ENCODE measurements around the gene PKM.

PKM gene

DNA sequence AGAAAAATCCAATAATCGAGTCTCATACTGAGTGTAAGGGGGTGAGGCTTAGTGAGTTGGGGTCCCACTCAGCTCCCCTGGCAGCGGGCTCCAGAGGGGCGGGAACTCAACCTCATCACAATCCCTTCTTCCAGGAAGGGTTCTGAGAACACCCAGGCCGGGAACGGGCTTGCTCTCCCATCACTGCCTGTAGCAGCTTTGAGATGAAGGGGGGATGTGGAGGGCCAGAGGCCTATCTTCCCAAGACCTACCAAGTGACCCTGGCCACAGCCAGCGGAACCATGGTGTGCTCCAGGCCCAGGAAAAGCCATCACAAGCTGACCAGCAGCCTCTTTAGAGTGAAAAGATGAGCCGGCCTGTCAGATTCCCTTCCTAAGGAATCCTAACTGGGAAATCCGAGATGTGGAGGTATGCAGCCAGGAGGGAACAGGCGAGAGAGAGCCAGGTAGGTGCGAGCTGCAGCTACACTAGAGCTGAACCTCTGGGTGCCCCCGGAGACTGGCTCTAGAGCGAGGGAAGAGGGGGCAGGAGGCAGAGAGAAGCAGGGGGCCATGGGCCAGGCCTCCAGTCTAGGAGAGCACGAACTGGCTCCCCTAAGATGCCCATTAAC, 51.9 kb downstream of the PKM start:
- TF ChIP-seq SPI1 (IDR thresholded peaks at IDR 0.05; ENCODE audit: borderline replicate concordance, low read depth) (no peak), POLR2AphosphoS5 (IDR thresholded peaks at IDR 0.05; ENCODE audit: low read depth) (no peak), GABPA (IDR thresholded peaks at IDR 0.05; ENCODE audit: low read depth) (no peak)
- TF ChIP-seq, protein P1, sequence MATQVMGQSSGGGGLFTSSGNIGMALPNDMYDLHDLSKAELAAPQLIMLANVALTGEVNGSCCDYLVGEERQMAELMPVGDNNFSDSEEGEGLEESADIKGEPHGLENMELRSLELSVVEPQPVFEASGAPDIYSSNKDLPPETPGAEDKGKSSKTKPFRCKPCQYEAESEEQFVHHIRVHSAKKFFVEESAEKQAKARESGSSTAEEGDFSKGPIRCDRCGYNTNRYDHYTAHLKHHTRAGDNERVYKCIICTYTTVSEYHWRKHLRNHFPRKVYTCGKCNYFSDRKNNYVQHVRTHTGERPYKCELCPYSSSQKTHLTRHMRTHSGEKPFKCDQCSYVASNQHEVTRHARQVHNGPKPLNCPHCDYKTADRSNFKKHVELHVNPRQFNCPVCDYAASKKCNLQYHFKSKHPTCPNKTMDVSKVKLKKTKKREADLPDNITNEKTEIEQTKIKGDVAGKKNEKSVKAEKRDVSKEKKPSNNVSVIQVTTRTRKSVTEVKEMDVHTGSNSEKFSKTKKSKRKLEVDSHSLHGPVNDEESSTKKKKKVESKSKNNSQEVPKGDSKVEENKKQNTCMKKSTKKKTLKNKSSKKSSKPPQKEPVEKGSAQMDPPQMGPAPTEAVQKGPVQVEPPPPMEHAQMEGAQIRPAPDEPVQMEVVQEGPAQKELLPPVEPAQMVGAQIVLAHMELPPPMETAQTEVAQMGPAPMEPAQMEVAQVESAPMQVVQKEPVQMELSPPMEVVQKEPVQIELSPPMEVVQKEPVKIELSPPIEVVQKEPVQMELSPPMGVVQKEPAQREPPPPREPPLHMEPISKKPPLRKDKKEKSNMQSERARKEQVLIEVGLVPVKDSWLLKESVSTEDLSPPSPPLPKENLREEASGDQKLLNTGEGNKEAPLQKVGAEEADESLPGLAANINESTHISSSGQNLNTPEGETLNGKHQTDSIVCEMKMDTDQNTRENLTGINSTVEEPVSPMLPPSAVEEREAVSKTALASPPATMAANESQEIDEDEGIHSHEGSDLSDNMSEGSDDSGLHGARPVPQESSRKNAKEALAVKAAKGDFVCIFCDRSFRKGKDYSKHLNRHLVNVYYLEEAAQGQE (IDR thresholded peaks at IDR 0.05; ENCODE audit: insufficient replicate concordance, low read depth) = no peak
- TF ChIP-seq, protein P2, sequence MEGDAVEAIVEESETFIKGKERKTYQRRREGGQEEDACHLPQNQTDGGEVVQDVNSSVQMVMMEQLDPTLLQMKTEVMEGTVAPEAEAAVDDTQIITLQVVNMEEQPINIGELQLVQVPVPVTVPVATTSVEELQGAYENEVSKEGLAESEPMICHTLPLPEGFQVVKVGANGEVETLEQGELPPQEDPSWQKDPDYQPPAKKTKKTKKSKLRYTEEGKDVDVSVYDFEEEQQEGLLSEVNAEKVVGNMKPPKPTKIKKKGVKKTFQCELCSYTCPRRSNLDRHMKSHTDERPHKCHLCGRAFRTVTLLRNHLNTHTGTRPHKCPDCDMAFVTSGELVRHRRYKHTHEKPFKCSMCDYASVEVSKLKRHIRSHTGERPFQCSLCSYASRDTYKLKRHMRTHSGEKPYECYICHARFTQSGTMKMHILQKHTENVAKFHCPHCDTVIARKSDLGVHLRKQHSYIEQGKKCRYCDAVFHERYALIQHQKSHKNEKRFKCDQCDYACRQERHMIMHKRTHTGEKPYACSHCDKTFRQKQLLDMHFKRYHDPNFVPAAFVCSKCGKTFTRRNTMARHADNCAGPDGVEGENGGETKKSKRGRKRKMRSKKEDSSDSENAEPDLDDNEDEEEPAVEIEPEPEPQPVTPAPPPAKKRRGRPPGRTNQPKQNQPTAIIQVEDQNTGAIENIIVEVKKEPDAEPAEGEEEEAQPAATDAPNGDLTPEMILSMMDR (IDR thresholded peaks at IDR 0.05; ENCODE audit: insufficient read depth, low read length) = no peak
- Histone ChIP-seq H3K27me3 (ENCODE audit: insufficient read depth, poor library complexity, severe bottlenecking) (peaks cover 3% of the 10 kb centered on the region), H3K4me3 (replicated peaks; ENCODE audit: insufficient read depth, low read length) (no peak overlapping the region), H3K27ac (replicated peaks) (no peak overlapping the region)
- DNase-seq (ENCODE audit: low read depth in 1 of 2, low spot score in 1 of 2) = no peak

DNA sequence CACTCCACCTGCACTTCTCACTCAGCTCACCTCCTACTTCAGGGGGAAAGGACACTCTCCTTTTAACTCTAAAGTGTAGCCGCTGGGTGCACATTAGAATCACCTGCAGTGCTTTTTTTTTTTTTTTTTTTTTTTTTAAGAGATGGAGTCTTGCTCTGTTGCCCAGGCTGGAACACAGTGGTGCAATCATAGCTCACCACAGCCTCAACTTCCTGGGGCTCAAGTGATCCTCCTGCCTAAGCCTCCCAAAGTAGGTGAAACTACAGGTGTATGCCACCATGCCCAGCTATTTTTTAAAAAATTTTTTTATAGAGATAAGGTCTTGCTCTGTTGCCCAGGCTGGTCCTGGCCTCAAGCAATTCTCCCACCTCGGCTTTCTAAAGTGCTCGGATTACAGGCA, 54.2 kb downstream of the PKM start:
- DNase-seq (ENCODE audit: low read depth in 1 of 2, low spot score in 1 of 2) = no peak
- no peak overlapping the region for H3K27ac ChIP-seq (replicated peaks)
- no peak for TF ChIP-seq GABPA (IDR thresholded peaks at IDR 0.05; ENCODE audit: low read depth)
- TF ChIP-seq POLR2AphosphoS5 (IDR thresholded peaks at IDR 0.05; ENCODE audit: low read depth) = no peak
- TF ChIP-seq, protein P1 (IDR thresholded peaks at IDR 0.05; ENCODE audit: insufficient replicate concordance, low read depth) = no peak
- no peak for TF ChIP-seq SPI1 (IDR thresholded peaks at IDR 0.05; ENCODE audit: borderline replicate concordance, low read depth)
- no peaks in the 10 kb centered on the region for H3K27me3 ChIP-seq (ENCODE audit: insufficient read depth, poor library complexity, severe bottlenecking)
- no peak overlapping the region for H3K4me3 ChIP-seq (replicated peaks; ENCODE audit: insufficient read depth, low read length)

DNA sequence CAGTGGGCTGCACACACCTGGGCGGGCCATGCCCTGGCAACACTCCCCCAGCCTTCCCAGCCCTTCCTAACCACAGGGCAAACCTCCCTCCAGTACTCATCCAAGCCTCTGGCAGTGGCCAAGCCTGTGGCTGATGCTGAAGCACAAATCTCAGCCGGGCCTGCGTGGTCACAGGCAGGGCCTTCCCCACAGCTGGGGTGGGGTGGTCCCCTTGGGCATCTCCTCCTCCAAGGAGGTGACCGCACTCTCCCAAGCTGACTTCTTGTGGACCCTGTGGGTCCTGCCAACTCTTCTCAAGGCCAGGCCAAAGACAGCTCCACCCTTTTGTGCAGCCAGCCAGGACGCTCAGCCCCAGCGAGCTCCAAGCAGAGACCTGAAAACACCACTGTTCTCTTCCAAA, 54.8 kb downstream of the PKM start:
- TF ChIP-seq GABPA (IDR thresholded peaks at IDR 0.05; ENCODE audit: low read depth) = no peak
- TF ChIP-seq SPI1 (IDR thresholded peaks at IDR 0.05; ENCODE audit: borderline replicate concordance, low read depth) = no peak
- TF ChIP-seq, protein P2 (IDR thresholded peaks at IDR 0.05; ENCODE audit: insufficient read depth, low read length) = no peak
- no peak for TF ChIP-seq POLR2AphosphoS5 (IDR thresholded peaks at IDR 0.05; ENCODE audit: low read depth)
- TF ChIP-seq, protein P1 (IDR thresholded peaks at IDR 0.05; ENCODE audit: insufficient replicate concordance, low read depth) = no peak
- Histone ChIP-seq H3K27me3 (ENCODE audit: insufficient read depth, poor library complexity, severe bottlenecking) (no peaks in the 10 kb centered on the region), H3K27ac (replicated peaks) (no peak overlapping the region), H3K4me3 (replicated peaks; ENCODE audit: insufficient read depth, low read length) (no peak overlapping the region)
- no peak for DNase-seq (ENCODE audit: low read depth in 1 of 2, low spot score in 1 of 2)
